GM21447 (cell line): ENCODE measurements around the gene NME7.
"Not testable (repeated sequence)": the region's sequence is repeated elsewhere in the genome, so short reads cannot be mapped to it uniquely, and the experiment has no call there.

Experiments used
- ATAC-seq: cut with Tn5 transposase; IDR thresholded peaks from one replicate; pipeline ENCODE4 v1.9.1; 2021; ENCODE audit not compliant: unreplicated experiment

NME7 gene

DNA sequence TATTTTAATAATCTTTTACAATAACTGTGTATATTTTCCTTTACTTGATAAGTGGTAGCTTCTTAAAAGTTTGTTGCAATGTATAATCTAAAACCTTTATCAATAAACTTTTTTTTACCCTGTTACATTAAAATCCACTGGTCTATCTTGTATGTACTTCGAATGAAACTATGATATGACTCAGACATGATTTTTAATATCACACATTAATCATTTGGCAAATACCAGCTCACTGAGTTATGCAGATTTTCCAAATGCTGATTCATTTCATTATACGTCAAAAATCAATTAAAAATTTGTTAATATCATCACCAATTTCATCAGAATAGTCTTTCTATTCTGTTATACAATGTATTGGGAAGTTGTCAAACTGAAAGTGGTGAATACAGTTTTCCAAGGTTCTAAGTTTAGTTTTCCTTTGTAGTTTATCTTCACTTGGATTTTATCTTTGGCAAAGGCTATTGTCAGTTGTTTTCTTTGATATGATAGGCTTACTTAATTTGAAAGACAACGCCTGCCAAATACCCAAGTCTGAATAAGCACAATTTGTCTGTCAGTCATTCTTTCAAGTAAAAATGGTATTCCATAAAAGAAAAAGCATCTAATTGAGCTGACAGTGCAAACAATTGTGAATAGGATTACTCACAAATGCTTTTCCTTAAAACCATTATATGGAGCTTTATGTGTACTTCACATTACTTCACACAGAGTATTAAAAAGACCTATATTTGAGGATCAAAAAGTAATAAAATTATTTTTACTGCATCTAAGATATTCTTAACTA lies 127.0 kb downstream of the NME7 start:
- ATAC-seq = no peak

DNA sequence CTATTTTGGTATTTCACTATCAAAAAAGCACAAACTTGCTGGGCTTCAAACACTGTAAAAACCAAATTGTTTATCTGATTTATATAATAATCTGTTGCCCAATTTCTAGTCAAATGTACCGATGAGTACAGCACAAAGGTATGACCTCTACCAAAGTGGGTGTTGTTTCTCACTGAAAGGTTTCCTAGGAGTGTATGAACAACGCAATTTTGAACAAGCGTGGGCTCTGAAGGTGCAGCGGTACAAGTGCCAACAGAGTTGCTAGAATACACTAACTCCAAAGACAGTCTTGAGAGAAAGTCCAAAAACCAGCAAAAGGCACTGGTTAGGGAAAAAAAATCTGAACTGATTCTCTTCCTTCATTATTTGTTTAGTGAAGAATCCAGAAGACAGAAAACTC lies 130.7 kb downstream of the NME7 start:
- no peak for ATAC-seq

GRCh38 chr1:169236143-169236542 lies 131.5 kb downstream of the NME7 start:
- ATAC-seq = no peak

- no peak for ATAC-seq
These were observed 132.0 kb downstream of the NME7 start for GRCh38 chr1:169235568-169235967.

DNA sequence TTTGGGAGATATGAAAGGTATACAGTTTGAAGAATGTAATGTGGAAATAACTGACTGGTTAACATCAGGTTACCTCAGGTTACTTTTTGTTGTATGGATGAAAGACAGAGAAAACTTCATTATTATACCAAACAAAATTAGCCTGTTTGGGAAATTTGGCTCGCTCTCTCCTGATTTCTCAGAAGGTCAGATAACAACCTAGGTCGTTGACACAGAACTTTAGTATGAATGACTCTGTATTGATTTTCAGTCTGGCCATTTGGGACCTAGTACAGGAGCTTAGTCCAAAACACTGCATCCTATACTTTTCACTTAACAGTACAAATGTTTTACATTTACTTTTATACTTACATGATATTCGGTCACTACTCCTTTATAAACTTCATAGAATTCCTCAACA lies 132.8 kb downstream of the NME7 start:
- no peak for ATAC-seq

DNA sequence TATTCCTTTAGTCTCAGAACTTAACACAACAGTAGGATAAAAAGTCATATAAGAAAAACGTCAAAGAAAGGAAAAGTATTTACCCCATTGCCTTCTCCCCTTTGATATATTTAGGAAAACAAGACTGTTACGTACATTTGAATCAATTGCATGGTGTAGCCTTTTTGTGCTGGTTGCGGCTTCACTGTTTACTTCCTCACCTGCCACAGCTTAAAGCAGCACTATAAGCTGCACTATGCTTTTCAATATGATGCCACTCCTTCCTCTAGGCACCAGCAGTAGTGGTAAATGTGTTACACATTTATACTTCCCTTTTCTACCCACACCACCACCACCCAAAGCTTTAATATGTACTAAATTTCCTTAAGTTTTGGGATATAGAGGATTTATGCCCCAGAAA lies 150.0 kb downstream of the NME7 start:
- no peak for ATAC-seq

GRCh38 chr1:169214598-169214997 lies 153.0 kb downstream of the NME7 start:
- no peak for ATAC-seq

DNA sequence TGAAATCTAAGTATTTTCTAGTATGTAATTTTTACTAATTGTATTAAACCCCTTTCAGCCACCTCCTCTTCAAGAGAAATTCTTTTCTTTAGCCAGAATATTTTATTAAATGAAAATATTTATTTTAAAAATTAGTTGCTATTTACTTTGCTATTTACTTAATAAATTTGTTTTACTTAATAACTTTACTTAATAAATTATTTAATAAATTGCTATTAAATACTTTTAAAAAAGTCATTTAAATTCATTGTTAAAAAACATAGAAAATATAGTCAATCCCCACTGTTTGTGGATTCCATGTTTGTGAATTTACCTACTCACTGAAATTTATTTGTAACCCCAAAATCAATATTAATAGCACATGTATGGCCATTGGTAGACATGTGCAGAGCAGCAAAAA lies 155.5 kb downstream of the NME7 start:
- ATAC-seq = no peak

- ATAC-seq = no peak
These were observed 159.6 kb downstream of the NME7 start for GRCh38 chr1:169207797-169208520.

- ATAC-seq = no peak
These were observed 163.4 kb downstream of the NME7 start for GRCh38 chr1:169204157-169204556.

DNA sequence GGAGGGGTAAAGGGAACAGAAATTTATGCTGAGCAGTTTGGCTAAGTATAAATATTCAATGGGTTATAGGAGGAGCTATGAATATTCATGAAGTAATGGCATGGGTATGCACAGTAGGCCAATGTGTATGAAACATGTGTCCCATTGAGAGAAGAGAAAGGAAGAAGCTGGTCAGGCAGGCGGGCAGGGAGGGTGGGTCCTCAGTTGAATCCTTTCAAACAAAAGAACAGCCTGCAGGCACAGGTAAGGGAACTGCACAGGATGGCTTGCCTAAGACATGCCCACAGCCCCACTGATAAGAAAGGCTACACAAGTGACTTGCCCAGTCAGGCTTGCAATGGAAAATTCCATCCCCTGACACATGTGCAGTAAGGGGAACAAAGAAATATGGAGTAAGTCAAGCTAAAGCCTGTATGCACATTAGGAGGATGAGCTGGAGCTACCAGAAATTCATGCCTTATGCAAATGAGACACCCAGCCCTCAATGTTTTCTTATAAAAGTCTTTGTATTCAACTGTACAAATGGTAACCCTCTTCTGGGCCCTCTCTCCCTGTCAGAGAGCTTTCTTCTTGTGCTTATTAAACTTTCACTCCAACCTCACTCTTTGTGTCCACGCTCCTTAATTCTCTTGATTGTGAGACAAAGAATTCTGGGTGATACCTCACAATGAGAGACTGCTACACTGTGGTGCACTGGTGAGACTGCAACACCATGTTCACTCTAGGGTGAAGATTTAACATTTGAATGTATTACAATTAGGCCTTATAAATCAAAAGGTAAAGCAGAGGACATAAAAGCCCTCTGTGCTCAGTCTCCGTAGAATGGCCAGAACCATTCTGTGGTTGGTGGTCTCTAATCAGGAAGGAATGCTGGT lies 164.6 kb downstream of the NME7 start:
- no peak for ATAC-seq

DNA sequence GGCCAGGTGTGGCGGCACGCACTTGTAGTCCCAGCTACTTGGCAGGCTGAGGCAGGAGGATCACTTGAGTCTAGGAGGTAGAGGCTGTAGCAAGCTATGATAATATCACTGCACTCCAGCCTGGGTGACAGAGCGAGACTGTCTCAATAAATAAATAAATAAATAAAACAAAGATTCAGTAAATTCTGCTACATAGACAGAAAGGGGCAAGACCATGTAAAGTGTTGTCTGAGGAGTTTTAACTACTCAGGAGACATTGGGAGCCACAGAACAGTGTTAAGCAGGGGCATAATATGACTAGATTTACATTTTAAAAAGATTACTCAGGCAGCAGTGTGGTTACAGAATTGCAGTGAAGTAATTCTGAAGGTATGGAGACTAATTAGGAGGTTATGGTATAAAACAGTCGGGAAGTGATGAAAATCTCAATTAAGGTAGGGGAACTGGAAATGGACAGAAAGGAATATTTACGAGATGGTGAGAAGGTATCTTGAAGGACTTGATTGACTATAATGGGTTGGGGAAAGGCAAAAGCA lies 166.4 kb downstream of the NME7 start:
- no peak for ATAC-seq

DNA sequence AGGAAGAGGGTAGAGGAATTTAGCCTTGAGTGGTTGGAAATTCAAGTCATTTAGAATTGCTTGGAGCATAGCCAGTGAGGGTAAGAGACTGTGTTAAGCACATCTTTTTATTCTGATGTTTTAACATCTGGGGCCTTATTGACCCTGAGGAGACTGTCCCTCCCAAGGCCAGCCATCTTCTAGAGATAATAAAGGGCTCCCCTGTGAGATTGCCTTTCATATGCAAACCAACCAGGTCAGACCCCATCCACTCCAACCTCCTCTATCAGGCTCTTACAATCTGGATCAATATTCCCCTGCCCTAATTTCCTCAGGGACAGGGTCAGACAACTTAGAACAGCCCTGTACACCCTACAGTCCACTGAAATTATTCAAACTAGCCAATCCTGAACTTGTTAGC lies 167.3 kb downstream of the NME7 start:
- no peak for ATAC-seq

- no peak for ATAC-seq
These were observed 171.0 kb downstream of the NME7 start for GRCh38 chr1:169196581-169196980.

GRCh38 chr1:169196161-169196560 lies 171.4 kb downstream of the NME7 start:
- ATAC-seq = no peak

DNA sequence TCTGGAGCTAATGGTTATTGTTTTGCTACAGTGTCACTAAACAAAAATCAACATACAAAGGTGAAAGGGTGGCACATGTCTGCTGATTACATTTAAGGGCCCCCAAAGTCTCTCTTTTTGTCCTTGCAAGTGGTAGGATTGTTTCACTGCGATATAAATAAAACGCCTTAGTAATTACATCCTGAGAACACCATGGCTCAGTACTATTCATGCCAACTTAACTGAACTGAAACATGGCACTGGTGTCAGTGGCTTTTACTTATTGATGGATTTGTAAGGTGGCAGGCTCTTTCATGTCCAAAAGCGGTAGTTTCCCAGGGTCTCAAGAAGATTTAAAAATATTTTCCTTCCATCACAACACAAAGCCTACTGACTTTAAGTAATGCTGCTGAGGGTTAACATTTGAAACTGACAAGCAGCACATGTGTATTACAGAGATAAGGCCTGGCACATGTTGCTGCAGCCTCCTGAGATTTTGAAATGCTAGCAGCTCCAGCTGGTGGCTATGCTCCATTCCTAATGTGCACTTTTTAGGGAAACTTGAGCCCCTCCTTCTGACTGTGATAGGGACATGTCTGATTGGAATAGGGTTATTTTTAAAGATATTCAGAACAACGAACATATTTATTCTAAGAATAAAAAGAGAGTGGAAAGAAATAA lies 174.3 kb downstream of the NME7 start:
- no peak for ATAC-seq

GRCh38 chr1:169186106-169186505 lies 181.5 kb downstream of the NME7 start:
- ATAC-seq = no peak

DNA sequence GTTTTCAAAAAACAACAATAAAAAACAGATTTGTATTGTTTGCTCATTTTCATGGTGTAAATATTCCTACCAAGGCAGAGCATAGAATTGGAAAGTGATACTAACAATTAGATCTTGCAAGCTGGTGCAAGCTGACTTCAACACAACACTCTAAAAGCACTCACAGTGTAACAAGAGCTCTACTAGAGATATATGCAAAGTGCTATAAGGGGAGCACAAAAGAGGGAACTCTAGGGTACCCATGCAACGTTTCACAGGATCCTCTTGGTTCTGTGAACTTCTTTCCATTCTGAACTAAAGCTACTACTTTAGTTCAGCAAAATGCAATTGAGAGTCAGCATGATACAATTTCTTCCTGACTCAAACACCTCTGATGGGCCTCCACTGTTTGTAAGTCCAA lies 182.8 kb downstream of the NME7 start:
- no peak for ATAC-seq

DNA sequence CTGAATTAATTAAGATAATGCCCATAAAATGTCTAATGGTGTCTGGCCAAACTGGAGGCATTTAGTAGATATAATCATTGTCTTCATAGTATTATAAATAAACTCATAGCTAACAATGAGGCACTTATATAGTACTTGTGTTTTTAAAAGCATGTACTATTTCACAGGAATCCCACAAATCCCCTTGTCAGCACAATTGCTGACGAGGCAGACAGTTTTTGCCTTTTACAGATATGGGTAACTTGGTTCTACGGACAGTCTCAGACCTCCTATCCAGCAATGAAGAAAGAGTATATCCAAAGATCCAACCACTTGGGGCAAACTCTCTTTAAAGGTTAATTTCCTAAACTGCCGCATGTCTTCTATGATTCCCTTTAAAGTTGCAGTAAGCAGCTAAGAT lies 187.4 kb downstream of the NME7 start:
- ATAC-seq = no peak

DNA sequence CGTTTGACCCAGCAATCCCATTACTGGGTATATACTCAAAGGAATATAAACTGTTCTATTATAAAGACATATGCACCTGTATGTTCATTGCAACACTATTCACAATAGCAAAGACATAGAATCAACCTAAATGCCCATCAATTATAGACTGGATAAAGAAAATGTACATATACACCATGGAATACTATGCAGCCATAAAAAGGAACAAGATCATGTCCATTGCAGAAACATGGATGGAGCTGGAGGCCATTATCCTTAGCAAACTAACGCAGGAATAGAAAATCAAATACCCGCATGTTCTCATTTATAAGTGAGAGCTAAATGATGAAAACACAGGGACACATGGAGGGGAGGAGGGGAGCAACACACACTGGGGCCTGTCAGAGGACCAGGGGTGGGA lies 188.2 kb downstream of the NME7 start:
- not testable (repeated sequence) for ATAC-seq

DNA sequence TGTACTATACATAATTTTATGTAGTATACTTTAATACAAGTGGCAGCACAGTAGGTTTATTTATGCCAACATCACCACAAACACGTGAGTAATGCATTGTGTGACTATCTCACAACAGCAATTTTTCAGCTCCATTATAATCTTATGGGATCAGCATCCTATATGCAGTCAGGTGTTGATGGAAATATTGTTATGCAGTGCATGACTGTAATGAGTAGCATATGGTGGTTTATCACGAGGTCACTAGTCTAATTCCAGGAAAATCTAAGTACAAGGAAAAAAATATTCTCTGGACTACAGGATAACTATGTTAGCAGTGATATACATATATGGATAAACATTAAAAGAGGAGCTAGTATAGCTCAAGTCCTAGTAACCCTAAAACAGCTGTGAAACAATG lies 192.1 kb downstream of the NME7 start:
- no peak for ATAC-seq
